ENCODE results near the gene DMBX1.

The DMBX1 gene

DNA sequence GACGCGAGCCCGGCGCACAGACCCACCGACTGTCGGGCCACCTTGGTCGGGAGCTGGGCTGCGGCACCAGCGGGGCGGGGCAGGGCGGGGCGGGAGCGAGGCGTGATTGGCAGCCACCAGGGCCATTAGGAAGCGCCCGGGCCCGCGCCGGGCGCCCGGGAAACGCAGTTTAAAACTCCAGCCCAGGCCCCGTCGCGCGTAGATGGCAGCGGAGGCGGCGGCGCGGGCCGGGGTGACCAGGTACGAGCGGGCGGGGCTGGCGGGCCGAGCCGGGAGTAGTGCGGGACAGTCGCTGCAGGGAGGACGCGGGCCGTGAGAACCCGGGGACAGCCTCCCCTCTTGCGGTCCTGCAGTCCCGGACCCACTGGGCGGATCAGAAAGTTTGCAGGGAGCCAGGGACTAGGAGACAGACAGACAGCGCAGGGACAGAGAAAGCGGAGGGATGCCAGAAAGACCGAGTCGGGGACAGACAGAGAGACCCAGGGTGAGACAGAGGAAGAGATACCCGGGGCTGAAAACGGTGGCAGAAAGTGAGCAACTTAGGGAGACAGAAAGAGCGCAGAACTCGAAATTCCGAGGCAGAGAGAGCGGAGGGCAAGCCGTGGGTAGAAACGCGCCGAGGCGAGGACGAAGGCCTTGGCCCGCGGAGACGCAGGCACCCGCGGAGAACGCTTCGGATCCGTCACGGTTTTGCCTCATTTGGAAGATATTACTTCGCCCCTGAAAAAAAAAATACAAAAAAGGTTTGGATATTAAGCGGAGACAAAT, at the start of gene DMBX1:
TSS of gene DMBX1 (plus strand) at position 199 of the 768 bp plus-strand sequence. CDS start 17,175 bp downstream, outside the sequence.
- DNase-seq = peak; percentile 50

- DNase-seq = no peak
Measured at GRCh38 chr1:46440478-46440877, 49.2 kb upstream of the DMBX1 start.

DNA sequence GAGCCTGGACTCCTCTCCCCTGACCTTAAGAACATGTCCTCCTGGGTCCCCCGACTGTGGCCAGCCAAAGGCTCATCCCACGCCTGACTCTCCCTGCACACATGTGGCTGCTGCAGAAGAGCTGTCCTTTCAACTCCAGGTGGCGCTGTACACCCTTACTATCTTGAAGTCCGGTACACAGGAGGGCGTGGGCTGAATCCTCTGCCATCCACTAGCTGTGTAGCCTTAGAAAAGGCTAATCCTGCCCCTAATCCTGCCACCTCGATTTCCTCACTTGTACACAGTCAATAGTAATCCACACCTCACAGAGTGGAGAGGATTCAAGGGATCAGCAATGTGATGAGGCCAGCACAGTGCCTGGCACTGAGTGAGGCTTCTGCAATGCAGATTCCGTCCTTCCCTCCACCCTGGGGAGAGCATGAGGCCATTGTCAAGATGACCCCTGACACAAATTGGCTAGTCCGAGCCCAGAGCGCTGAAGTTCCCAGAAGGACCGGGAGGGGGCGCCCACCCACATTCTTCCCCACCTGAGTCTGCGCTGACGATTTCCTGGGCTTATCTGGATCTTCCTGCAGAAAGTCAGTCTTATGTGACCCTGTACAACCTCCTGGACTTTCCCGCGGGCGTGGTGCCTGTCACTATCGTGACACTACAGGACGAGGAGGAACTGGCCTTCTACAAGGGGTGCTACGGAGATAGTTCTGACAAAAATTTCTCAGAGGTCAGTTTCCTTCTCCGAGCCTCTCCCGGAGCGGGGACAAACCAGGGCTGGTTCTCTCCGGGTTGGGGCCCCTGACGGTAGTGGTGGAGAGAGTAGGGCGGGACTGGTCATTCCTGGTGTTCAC, 47.1 kb upstream of the DMBX1 start:
- peak; percentile 12 for DNase-seq

DNA sequence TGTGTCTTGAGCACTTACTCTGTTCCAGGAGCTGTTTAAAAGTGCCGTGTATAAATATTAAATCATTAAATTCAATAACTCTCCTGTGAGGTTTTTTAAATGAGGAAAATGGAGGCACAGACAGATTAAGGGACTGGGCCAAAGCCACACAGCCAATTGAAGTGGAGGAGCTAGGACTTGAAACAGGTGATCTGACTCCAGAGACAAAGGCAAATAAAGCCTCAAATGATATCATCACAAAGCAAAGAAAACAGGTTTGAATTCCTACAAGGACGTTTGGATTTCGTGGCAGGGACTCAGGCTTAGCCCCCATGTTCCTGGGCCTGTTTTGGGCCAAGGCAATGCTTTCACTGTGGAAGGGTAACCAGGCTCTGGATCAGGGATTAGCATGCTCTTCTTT, 45.2 kb upstream of the DMBX1 start:
- DNase-seq = no peak

- DNase-seq = no peak
Measured at GRCh38 chr1:46445773-46446256, 43.8 kb upstream of the DMBX1 start.

DNA sequence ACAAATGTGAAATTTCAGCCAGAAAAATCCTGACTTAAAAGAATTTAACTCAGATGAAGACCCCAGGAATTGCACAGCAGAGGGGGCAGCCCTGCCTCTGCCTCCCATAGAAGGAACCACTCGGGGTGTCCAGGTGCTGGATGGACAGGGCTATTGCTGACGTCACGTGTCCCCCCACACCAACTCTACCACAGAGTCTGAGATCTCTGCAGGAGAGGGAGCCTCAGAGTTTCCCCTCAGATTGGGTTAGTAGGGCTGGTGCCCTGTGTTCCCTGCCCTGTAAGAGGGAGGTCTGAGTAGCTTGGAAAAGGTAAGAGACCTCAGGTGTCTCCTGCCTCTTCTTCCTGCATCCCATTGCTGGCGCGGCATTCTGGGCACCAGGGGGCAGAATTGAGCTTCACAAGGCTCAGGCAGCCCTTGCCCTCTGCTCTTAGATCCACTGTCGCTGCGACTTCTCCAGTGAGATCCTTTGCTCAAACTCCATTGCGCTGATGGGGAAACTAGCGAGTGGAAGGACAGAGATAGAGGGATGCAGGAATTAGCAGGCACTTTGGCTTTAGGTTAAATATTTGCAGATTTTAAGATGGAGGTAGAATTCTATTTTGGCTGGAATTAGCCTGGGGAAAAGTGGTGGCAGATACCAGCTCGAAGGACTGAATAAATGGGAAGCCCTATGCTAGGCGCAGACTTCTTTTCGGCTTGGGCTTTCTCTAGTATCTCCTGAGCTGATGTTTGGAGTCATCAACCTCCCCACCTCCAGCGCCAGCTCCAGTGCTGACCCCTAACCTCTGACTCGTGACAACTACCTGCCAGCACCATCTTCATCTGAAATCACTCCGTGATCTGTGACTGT, 42.8 kb upstream of the DMBX1 start:
- peak; percentile 68 for DNase-seq

DNA sequence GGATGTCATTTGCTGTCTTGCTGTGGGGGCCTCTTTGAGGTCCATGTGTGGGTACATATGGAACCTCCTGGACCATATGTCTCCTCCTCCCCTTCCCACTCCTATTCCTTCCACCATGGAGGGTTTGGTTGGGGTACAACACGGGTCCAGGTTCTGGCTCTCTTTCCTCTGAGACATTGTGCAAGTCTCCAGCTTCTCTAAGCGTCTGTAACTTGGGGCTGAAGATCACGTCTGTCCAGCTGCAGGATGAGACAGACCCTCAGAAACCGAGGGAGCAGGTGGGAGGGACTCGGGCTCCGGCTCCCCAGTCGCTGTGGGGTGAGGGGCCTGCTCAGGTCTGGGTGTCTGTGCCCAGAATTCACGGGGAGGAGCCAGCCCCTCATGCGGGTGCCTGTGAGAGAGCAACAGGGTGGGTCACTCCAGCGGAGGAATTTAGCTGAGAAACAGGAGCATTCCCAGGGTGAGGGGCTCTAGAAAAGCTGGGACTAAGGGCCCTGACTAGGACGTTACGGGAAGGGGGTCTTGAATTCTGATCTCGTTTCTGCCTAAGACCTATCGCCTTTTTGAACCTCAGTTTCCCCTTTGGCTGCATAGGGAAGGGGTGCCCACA, 42.0 kb upstream of the DMBX1 start:
- DNase-seq = no peak

DNA sequence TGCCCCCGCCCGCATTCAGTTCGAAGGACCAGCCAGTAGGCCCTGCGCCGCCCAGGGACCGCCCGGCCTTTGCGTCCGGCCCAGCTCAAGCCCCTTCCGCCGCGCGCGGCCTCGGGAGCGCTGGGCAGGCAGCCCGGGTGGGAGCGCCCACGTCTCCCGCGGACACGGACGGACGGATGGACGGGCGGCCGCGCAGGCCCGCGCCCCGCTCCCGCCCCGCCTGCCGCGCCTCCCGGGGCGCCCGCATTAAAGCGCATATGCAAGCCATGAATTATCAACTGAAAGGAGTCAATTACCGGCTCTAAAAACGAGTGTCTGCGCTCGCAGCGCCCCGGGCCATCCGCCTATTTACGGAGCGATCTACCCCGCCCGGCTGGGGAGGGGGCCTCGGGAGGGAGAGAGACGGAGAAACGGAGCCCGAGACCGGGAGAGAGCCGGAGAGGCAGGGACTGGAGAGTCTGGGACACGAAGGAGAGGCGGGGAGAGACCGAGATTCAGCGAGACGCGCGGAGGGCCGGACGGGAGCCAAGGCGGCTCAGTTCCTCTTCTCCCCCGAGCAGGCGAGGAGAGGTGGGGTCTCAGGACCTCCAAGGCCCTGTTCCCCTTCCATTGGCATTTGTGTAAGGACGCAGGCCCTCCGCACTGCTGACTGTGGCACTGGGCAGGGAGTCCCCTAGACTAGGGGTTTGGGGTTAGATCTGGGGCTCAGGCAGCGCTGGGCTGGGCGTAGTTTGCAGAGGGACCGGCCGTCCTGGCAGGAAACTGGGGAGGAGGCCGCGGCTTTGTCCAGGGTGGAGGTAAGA, 41.3 kb upstream of the DMBX1 start:
- no peak for DNase-seq

DNA sequence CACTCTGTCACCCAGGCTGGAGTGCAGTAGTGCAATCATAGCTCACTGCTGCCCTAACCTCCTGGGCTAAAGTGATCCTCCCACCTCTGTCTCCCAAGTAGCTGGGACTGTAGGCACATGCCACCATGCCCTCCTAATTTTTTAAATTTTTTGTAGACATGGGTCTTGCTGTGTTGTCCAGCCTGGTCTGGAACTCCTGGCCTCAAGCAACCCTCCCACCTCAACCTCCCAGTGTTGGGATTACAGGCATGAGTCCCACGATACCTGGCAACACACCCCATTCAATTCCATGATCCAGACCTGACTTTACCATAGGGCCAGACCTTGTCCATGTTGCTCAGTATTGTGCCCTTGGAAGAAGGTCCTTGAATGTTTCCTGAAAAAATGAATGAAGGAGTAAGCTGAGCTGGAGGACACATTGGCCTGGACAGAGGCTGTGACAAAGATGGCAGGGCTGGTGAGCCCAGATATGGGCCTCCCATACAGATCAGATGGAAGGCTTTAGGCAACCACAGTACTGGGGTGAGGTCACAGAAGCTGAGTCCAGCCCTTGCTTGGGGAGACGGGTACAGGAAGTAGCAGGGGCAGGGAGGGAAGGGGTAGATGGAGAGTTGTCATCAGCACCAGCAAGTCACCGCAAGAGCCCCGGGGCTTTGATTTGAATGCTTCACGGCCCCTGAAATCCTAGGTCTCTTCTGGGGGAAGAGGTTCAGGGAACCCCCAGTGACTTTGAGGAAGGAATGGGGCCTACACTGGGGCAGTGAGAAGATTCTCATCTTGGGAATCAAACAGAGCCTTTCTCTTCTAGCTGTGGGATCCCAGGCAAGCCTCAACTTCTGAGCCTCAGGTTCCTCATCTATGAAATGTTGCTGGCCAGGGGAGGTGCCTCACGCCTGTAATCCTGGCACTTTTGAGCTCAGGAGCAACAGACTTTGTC, 40.1 kb upstream of the DMBX1 start:
- DNase-seq = no peak

GRCh38 chr1:46450160-46450517, 39.5 kb upstream of the DMBX1 start:
- DNase-seq = no peak

DNA sequence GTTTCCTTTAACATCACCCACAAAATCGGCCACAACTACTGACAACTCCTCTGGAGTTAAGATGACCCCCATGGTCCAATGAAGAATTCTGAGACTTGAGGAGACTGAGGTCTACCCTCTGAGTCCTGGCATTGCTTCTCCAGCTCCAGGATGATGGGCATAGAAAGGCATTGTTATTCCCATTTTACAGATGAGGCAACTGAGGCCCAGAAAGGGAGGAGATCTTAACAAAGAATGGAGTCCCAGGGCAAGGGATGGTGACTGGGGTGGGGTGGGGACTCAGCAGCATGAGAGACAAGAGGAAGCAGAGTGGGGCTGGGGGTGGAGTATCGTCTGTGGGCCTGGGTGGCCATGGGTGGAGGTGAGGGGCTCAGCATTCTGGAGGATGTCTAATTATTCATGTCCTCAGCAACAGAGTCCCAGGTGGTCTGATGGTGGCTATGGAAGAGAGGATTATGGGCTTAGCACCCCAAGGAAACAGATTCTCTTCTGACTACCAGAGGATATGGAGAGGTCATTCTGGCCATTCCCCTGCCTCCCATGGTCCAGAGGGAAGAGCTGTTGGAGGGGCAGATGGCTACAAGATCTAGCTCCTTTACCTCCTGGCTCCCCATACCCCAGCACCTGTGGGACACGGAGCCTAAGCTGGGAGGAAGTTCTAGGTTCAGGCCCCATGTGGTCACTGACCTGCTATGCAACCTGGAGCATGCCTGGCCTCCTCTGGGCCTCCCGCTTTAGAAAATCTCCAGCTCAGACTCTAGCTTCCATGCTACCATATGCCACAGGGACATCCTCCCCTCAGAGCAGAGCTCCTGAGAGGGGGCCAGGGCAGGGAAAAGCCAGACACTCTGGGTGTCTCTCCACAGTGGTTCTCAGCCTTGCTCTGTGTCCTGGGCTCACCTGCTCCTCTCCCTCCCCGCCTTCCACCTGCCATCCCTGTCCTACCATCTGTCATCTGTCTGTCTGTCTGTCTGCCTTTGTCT, 37.4 kb upstream of the DMBX1 start:
- DNase-seq = no peak

- peak; percentile 13 for DNase-seq
Measured at GRCh38 chr1:46452931-46453325, 36.7 kb upstream of the DMBX1 start.

DNA sequence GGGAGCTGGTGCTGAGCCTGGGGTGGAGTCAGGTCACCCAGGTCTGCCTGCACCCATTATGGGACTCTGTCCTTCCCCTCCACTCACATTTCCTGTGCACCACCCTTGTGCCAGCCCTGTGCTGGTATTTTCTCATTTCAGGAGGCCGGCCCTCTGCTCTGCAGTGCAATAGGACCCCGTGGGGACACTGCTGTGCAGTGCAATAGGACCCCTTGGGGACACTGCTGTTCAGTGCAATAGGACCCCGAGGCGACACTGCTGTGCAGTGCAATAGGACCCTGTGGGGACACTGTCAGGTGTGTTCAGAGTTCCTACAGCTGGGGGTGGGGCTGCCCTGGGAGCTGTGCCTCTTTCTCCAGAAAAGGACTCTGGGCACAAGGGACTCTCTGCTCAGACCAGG, 36.2 kb upstream of the DMBX1 start:
- no peak for DNase-seq

DNA sequence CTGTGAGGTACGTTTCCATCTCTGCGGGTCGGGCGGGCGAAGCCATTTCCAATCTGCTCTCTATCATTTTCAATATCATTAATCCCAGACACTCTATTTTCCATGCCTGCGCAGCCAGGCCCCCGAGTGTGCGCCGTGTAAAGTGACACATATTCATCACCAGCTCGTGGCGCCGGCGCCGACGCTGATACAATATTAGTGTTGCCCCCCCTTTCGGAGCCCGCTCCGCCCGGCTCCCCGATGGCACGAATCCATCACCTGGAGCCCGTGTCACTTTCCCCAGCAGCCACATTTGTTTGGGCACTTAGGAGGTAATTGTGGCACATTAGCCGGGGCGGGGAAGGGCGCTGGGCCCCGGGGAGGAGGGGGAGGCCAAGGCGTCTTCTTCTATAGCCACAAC, 33.7 kb upstream of the DMBX1 start:
- no peak for DNase-seq

- no peak for DNase-seq
Measured at GRCh38 chr1:46456411-46456963, 33.1 kb upstream of the DMBX1 start.

- no peak for DNase-seq
Measured at GRCh38 chr1:46457178-46457577, 32.5 kb upstream of the DMBX1 start.

GRCh38 chr1:46458190-46458589, 31.4 kb upstream of the DMBX1 start:
- DNase-seq = no peak

DNA sequence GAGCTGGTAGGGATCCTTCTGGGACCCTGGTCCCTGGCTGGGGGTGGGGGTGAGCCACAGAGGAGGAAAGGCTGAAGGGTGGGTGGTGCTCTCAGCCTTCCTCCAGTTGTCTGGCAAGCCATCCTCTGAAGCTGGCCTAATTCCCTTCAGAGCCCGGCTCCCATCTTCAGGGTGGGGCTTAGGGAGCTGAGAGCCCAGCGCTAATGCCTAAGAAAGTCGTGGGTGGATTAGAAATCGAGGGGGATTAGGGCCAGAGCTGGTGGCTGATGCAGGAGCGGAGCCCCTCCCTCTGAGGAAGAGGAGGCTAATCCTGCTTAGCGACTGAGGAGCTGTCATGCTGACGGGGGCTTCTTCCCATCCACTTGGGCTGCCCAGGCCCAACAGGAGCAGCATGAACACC, 30.8 kb upstream of the DMBX1 start:
- DNase-seq = no peak

DNA sequence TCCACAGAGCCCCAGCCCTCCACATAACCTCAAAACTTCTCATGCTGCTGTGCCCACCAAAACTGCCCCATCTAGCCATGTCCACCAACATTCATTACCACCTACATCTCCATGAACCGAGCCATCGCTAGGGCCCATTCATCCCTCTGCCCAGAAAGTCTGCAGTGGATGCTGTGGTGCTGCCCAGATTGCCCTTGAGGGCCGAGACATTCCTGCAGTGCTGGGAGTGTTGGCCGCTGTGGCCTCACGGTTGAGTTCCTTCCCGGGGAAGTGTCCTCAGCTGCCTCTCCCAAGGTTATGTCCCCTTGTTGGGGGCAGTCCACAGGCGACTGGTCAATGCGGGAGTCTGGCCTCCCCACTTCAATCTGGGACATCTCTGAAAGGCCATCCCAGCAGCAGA, 30.3 kb upstream of the DMBX1 start:
- no peak for DNase-seq

All from NCI-H510A (cell line).